ENCODE measurements around the gene PDE6C.
A peak's percentile ranks its signal among the peaks of the same experiment; 100 is the strongest.

PDE6C gene

DNA sequence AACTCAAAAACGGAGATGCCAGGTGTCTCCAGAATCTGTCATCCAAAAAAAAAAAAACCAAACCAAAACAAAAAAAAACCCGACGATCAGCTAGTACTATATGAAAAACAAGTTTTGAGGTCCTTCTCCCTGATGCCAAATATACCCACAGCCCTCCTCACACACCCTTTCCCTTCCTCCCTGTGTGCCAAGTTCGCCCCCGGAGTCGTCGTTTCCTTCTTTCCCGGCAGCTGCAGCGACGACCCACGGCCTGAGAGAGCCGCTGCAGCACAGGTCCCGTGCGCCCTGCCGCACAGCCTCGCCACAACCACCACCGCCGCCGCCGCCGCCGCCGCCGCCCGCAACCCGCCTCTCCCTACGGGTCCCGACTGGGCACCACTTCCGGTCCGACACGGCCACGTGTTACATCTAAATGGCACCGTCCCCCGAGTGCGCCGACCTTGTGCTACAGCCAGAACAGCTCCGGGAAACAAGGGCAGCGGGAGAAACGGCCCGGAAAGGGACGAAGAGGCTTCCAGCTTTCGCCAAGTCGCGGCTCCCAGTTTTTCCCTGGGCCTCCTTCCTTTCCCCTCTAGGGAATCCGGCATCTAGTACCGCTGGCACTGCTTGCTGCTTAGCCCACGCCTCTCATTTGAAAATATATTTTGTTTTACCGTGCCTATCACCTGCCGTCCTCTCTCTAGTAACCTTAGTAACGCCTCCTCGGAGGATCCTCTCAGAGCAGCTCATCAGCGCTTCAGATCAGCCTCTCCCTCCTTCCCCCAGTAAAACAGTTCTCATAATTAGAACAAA is 90.1 kb downstream of the PDE6C start, which contains the start of gene FRA10AC1:
Gene FRA10AC1, minus strand, starts transcription at position 383 of the 792 bp plus-strand sequence. CDS start 2,486 bp downstream, outside the sequence.
- Histone ChIP-seq H3K27ac (ENCODE audit: low read depth, low read length) (peak within 1 kb of the TSS; percentile 82), H3K27me3 (ENCODE audit: control insufficient read depth, insufficient read depth, low read length) (no peaks in the 10 kb centered on the region), H3K9me3 (ENCODE audit: control insufficient read depth, insufficient read depth, low read length) (no peaks in the 10 kb centered on the region), H3K9ac (ENCODE audit: low read depth, low read length) (peak within 1 kb of the TSS; percentile 87), H3K36me3 (ENCODE audit: control insufficient read depth, insufficient read depth, low read length) (peaks cover 25% of the 10 kb centered on the region), H3K4me1 (ENCODE audit: control insufficient read depth, insufficient read depth, low read length) (peaks cover 16% of the 10 kb centered on the region; the same call in 1 of the 2 replicates), H3K4me3 (ENCODE audit: low read depth, low read length) (peak within 1 kb of the TSS; percentile 87)

DNA sequence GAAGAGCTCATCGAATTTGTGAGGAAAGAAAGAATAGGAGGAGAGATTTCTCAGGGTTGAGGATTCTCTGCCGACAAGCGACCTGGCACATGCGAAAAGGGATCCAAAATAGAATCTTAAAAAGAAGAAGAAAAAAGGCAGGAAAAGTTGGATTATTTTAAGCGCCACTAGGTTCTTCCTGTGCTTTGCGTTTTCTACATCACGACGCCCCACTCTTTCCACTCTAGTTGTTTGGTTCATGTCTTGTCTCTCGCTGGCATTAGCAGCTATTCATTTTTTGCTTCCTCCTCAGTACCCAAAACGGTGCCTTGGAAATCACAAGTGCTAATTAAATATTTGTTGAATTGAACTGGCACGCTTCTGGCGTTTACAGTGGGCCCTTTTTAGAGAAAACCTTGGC is 90.7 kb downstream of the PDE6C start:
- Histone ChIP-seq H3K27ac (ENCODE audit: low read depth, low read length) (peak overlapping the region; percentile 82), H3K9me3 (ENCODE audit: control insufficient read depth, insufficient read depth, low read length) (no peaks in the 10 kb centered on the region), H3K4me3 (ENCODE audit: low read depth, low read length) (peak overlapping the region; percentile 87), H3K36me3 (ENCODE audit: control insufficient read depth, insufficient read depth, low read length) (peaks cover 18% of the 10 kb centered on the region), H3K4me1 (ENCODE audit: control insufficient read depth, insufficient read depth, low read length) (peaks cover 16% of the 10 kb centered on the region; the same call in 1 of the 2 replicates), H3K9ac (ENCODE audit: low read depth, low read length) (peak overlapping the region; percentile 87), H3K27me3 (ENCODE audit: control insufficient read depth, insufficient read depth, low read length) (no peaks in the 10 kb centered on the region)

DNA sequence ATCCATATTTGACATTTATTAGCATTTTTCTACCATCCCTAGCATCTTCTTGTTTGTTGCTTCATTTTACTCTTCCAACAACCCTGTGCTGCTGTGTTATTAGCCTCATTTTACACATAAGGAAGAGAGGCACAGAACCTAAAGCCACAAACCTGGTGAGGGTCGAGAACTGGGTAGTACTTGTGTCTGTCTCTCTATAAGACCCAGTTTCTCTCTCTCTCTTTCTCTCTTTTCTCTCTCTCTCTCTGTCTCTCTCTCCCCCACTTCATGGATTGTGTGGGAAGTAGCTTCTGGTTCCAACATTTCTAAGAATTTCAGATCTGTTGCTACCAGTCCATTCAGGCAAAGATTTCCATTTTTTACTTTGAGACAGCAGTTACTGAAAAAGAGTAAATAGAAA is 91.5 kb downstream of the PDE6C start:
- no peak overlapping the region for H3K9ac ChIP-seq (ENCODE audit: low read depth, low read length)

DNA sequence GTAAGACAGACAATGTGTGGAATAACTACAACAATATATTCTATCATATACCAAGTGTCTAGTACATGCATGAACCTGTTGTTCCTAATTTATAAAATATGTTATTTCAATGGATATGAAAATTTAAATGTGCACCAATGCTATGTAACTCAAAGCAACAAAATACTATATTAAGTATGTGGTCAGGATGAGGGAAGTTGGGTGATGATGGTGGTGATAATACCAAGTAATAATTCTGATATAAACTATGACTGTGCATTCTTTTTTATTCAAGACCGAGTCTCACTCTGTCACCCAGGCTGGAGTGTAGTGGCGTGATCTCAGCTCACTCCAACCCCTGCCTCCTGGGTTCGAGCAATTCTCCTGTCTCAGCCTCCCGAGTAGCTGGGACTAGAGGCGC is 92.1 kb downstream of the PDE6C start:
- no peak overlapping the region for H3K4me3 ChIP-seq (ENCODE audit: low read depth, low read length)
- no peaks in the 10 kb centered on the region for H3K9me3 ChIP-seq (ENCODE audit: control insufficient read depth, insufficient read depth, low read length)
- peaks cover 4% of the 10 kb centered on the region for H3K36me3 ChIP-seq (ENCODE audit: control insufficient read depth, insufficient read depth, low read length)
- no peak overlapping the region for H3K9ac ChIP-seq (ENCODE audit: low read depth, low read length)
- H3K27ac ChIP-seq (ENCODE audit: low read depth, low read length) = no peak overlapping the region
- no peaks in the 10 kb centered on the region for H3K27me3 ChIP-seq (ENCODE audit: control insufficient read depth, insufficient read depth, low read length)
- H3K4me1 ChIP-seq (ENCODE audit: control insufficient read depth, insufficient read depth, low read length) = peaks cover 16% of the 10 kb centered on the region; the same call in 1 of the 2 replicates

More for the DNA sequence above, 91.5 kb downstream of the PDE6C start:
- Histone ChIP-seq H3K27me3 (ENCODE audit: control insufficient read depth, insufficient read depth, low read length) (no peaks in the 10 kb centered on the region), H3K9me3 (ENCODE audit: control insufficient read depth, insufficient read depth, low read length) (no peaks in the 10 kb centered on the region), H3K36me3 (ENCODE audit: control insufficient read depth, insufficient read depth, low read length) (peaks cover 10% of the 10 kb centered on the region), H3K4me3 (ENCODE audit: low read depth, low read length) (no peak overlapping the region), H3K4me1 (ENCODE audit: control insufficient read depth, insufficient read depth, low read length) (peaks cover 16% of the 10 kb centered on the region; the same call in 1 of the 2 replicates), H3K27ac (ENCODE audit: low read depth, low read length) (no peak overlapping the region)

GRCh38 chr10:93707623-93708022 is 95.3 kb downstream of the PDE6C start:
- Histone ChIP-seq H3K36me3 (ENCODE audit: control insufficient read depth, insufficient read depth, low read length) (no peaks in the 10 kb centered on the region), H3K4me1 (ENCODE audit: control insufficient read depth, insufficient read depth, low read length) (0 out of 2 replicates have a peak, but pooled peaks cover 2% of the 10 kb centered on the region), H3K4me3 (ENCODE audit: low read depth, low read length) (no peak overlapping the region), H3K9me3 (ENCODE audit: control insufficient read depth, insufficient read depth, low read length) (no peaks in the 10 kb centered on the region), H3K27ac (ENCODE audit: low read depth, low read length) (no peak overlapping the region), H3K27me3 (ENCODE audit: control insufficient read depth, insufficient read depth, low read length) (no peaks in the 10 kb centered on the region), H3K9ac (ENCODE audit: low read depth, low read length) (no peak overlapping the region)

DNA sequence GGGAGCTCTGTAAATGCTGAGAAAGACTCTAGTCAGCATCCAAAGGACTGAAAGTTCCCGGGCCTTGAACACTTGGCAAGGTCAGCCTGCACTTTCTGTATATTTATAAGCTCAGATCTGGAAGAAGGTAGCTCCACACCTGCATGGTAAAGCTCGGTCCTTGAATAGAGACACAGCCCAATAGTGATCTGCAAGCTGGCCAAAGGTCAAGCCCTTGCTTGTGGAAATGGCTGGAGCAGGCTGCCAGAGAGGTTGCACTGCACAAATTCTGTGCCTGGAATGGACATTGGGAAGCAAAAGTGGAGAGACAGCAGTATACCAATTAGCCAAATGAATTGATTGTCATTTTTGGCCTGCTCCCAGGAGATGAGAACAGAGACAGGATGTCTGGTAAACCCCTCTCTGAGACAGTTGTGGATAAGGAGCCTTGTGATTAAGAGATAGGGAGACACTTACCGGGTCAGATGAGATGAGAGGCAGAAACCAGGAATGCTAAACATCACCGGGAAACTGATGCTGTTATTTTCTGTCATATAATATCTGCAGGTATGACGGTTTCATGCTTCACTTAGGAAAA is 98.1 kb downstream of the PDE6C start:
- Histone ChIP-seq H3K9me3 (ENCODE audit: control insufficient read depth, insufficient read depth, low read length) (no peaks in the 10 kb centered on the region), H3K36me3 (ENCODE audit: control insufficient read depth, insufficient read depth, low read length) (no peaks in the 10 kb centered on the region), H3K9ac (ENCODE audit: low read depth, low read length) (no peak overlapping the region), H3K27me3 (ENCODE audit: control insufficient read depth, insufficient read depth, low read length) (no peaks in the 10 kb centered on the region), H3K4me1 (ENCODE audit: control insufficient read depth, insufficient read depth, low read length) (no peaks in the 10 kb centered on the region), H3K4me3 (ENCODE audit: low read depth, low read length) (no peak overlapping the region), H3K27ac (ENCODE audit: low read depth, low read length) (no peak overlapping the region)

- no peaks in the 10 kb centered on the region for H3K27me3 ChIP-seq (ENCODE audit: control insufficient read depth, insufficient read depth, low read length)
- H3K9me3 ChIP-seq (ENCODE audit: control insufficient read depth, insufficient read depth, low read length) = no peaks in the 10 kb centered on the region
- H3K36me3 ChIP-seq (ENCODE audit: control insufficient read depth, insufficient read depth, low read length) = no peaks in the 10 kb centered on the region
- no peak overlapping the region for H3K9ac ChIP-seq (ENCODE audit: low read depth, low read length)
- no peak overlapping the region for H3K4me3 ChIP-seq (ENCODE audit: low read depth, low read length)
- no peak overlapping the region for H3K27ac ChIP-seq (ENCODE audit: low read depth, low read length)
- peaks cover 3% of the 10 kb centered on the region; the same call in 1 of the 2 replicates for H3K4me1 ChIP-seq (ENCODE audit: control insufficient read depth, insufficient read depth, low read length)
These were observed 99.6 kb downstream of the PDE6C start for GRCh38 chr10:93711891-93712290.

DNA sequence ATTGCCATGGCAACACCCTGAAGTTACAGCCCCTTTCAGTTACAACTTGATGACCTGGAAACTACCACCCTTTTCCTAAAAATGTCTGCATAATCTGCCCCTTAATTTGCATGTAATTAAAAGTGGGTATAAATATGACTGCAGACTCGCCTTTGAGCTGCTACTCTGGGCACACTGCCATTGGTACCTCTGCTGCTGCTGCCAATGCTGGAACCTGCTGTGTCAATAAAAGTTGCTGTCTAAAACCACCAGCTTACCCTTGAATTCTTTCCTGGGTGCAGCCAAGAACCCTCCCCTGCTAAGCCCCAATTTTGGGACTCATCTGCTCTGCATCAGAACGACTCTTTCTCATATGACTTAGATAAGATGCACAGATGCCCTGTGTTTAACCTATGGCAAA is 100.3 kb downstream of the PDE6C start:
- H3K36me3 ChIP-seq (ENCODE audit: control insufficient read depth, insufficient read depth, low read length) = no peaks in the 10 kb centered on the region
- no peaks in the 10 kb centered on the region for H3K27me3 ChIP-seq (ENCODE audit: control insufficient read depth, insufficient read depth, low read length)
- no peak overlapping the region for H3K9ac ChIP-seq (ENCODE audit: low read depth, low read length)
- H3K4me3 ChIP-seq (ENCODE audit: low read depth, low read length) = no peak overlapping the region
- H3K9me3 ChIP-seq (ENCODE audit: control insufficient read depth, insufficient read depth, low read length) = no peaks in the 10 kb centered on the region
- H3K4me1 ChIP-seq (ENCODE audit: control insufficient read depth, insufficient read depth, low read length) = peaks cover 5% of the 10 kb centered on the region; the same call in 1 of the 2 replicates
- no peak overlapping the region for H3K27ac ChIP-seq (ENCODE audit: low read depth, low read length)

DNA sequence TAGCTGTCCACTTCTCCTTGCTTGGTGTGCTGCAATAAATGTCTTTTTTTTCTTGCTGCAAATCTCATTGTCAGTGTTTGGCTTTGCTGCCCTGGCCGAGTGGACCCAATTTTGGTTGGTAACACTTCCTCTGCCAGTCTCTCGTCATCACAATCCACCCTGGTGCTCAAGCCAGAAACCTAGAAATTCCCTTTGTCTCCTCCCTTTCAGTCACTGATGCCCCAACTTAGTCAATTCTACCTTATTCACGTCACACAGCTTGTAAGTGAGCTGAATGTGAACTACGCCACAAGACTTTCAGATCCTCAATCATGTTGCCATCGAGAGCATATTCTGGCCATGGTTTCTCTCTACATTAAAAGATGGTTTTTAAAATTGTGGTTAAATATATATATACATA is 103.0 kb downstream of the PDE6C start:
- H3K9ac ChIP-seq (ENCODE audit: low read depth, low read length) = no peak overlapping the region
- H3K27ac ChIP-seq (ENCODE audit: low read depth, low read length) = no peak overlapping the region
- no peak overlapping the region for H3K4me3 ChIP-seq (ENCODE audit: low read depth, low read length)
- H3K9me3 ChIP-seq (ENCODE audit: control insufficient read depth, insufficient read depth, low read length) = no peaks in the 10 kb centered on the region
- H3K36me3 ChIP-seq (ENCODE audit: control insufficient read depth, insufficient read depth, low read length) = no peaks in the 10 kb centered on the region
- H3K27me3 ChIP-seq (ENCODE audit: control insufficient read depth, insufficient read depth, low read length) = no peaks in the 10 kb centered on the region
- H3K4me1 ChIP-seq (ENCODE audit: control insufficient read depth, insufficient read depth, low read length) = peaks cover 15% of the 10 kb centered on the region
